Adrenal gland (tissue), 5 donors: Measurements from ENCODE around the gene KCNJ16.

Experiments used
- POLR2A ChIP-seq, 2 donors: fragments of 450-650 bp; IDR thresholded peaks; one replicate each; pipeline ENCODE4 v1.6.1; 2017; ENCODE audit warnings: antibody characterized with exemption in 2 of 2, mild to moderate bottlenecking in 2 of 2, moderate library complexity in 1 of 2
- TF ChIP-seq, protein P1 (sequence below), 6 experiments: fragments of 450-650 bp in 4 of 6; fragments of 200-600 bp in 2 of 6; sonication (generic) in 1 of 6; IDR thresholded peaks; 1 replicate in 5 of 6; 2 replicates in 1 of 6; pipeline versions ENCODE4 v1.5.1 to v1.8.0; 2016 to 2021; ENCODE audit warnings: antibody characterized with exemption in 6 of 6, mild to moderate bottlenecking in 2 of 6, moderate library complexity in 1 of 6
- donor health status: DM: no; HTN: no; CAD: no.

DNA sequence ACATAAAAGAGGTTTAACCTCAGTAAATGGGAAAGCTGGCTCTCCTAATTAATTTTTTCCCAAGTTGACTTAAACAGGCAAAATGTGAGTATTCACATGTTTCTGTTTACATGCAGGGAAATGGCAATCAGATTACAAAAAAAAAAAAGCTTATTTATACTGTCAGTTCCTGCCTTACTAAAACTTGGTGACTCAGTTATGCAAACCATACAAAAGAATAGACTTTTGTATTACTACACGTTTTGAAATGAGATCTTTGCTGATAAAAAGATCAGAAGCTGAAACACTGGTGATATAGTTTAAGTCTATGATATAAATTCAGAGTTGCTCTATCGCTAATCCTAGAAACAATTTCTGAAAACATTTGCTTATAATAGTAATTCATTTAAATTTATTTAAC is 85.0 kb downstream of the KCNJ16 start:
- TF ChIP-seq, protein P1, sequence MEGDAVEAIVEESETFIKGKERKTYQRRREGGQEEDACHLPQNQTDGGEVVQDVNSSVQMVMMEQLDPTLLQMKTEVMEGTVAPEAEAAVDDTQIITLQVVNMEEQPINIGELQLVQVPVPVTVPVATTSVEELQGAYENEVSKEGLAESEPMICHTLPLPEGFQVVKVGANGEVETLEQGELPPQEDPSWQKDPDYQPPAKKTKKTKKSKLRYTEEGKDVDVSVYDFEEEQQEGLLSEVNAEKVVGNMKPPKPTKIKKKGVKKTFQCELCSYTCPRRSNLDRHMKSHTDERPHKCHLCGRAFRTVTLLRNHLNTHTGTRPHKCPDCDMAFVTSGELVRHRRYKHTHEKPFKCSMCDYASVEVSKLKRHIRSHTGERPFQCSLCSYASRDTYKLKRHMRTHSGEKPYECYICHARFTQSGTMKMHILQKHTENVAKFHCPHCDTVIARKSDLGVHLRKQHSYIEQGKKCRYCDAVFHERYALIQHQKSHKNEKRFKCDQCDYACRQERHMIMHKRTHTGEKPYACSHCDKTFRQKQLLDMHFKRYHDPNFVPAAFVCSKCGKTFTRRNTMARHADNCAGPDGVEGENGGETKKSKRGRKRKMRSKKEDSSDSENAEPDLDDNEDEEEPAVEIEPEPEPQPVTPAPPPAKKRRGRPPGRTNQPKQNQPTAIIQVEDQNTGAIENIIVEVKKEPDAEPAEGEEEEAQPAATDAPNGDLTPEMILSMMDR (IDR thresholded peaks at IDR 0.05) = no peak
- TF ChIP-seq POLR2A (IDR thresholded peaks at IDR 0.05) = no peak
